Activated naive CD4-positive, alpha-beta T cell treated with anti-CD3 and anti-CD28 coated beads, Interleukin-2, amount 50 U/mL, for 16 hours (primary cell): ENCODE measurements around the gene CUBN.

ENCODE experiments used
- DNase-seq: peaks from one replicate; pipeline ENCODE4 v3.0.0-alpha.2; 2020

The CUBN gene

GRCh38 chr10:17101257-17101909 is 28.2 kb downstream of the CUBN start:
- no peak for DNase-seq

GRCh38 chr10:17100586-17100985 is 29.0 kb downstream of the CUBN start:
- no peak for DNase-seq

GRCh38 chr10:17098012-17098411 is 31.6 kb downstream of the CUBN start:
- no peak for DNase-seq

- DNase-seq: no peak
Measured at GRCh38 chr10:17094844-17095243, 34.8 kb downstream of the CUBN start.

GRCh38 chr10:17092986-17093803 is 36.4 kb downstream of the CUBN start:
- DNase-seq: no peak

- no peak for DNase-seq
Measured at GRCh38 chr10:17092216-17092944, 37.2 kb downstream of the CUBN start.

GRCh38 chr10:17088118-17088806 is 41.3 kb downstream of the CUBN start:
- no peak for DNase-seq

- no peak for DNase-seq
Measured at GRCh38 chr10:17086865-17087367, 42.7 kb downstream of the CUBN start.

GRCh38 chr10:17085011-17085725 is 44.4 kb downstream of the CUBN start:
- no peak for DNase-seq

- no peak for DNase-seq
Measured at GRCh38 chr10:17084258-17084657, 45.4 kb downstream of the CUBN start.

GRCh38 chr10:17081431-17081830 is 48.2 kb downstream of the CUBN start:
- no peak for DNase-seq

GRCh38 chr10:17077890-17078289 is 51.7 kb downstream of the CUBN start:
- DNase-seq: no peak

GRCh38 chr10:17077346-17077781 is 52.2 kb downstream of the CUBN start:
- DNase-seq: no peak

GRCh38 chr10:17076626-17077345 is 52.8 kb downstream of the CUBN start:
- no peak for DNase-seq

GRCh38 chr10:17075533-17076359 is 53.9 kb downstream of the CUBN start:
- DNase-seq: no peak

GRCh38 chr10:17074541-17074847 is 55.1 kb downstream of the CUBN start:
- DNase-seq: no peak

GRCh38 chr10:17073725-17074540 is 55.7 kb downstream of the CUBN start:
- no peak for DNase-seq

GRCh38 chr10:17068953-17069352 is 60.7 kb downstream of the CUBN start:
- DNase-seq: no peak

- DNase-seq: no peak
Measured at GRCh38 chr10:17067376-17068264, 62.0 kb downstream of the CUBN start.
